IMR-90 (cell line): ENCODE results near the gene CLCN6. TPM values are rescaled to one million over a fixed set of nuclear protein-coding genes. Genes with fewer than 3 reads are reported as not detected.
A peak's percentile ranks its signal among the peaks of the same experiment; 100 is the strongest.

Experiments
- ATAC-seq: fragments of 200-7000 bp; cut with Tn5 transposase; 2 replicates; pipeline ENCODE4 v1.9.1; 2020; ENCODE audit warnings: low read depth, mild to moderate bottlenecking, moderate library complexity
- BruUV-seq: library from RNA; stranded (reverse); fragments of 400-500 nt; replicated peaks from 2 replicates; lab custom pipeline; 2021; lab: Mats Ljungman, UMichigan
- CTCF ChIA-PET: fragments of 300-600 bp; formaldehyde crosslinking; extraction: SDS; loops from one replicate; lab custom pipeline; 2021; ENCODE audit warnings: antibody characterized with exemption; lab: Yijun Ruan, JAX
- POLR2A ChIA-PET: fragments of 300-600 bp; sonication (Branson Sonifier 250); formaldehyde crosslinking; loops from one replicate; lab custom pipeline; 2022; ENCODE audit warnings: antibody characterized with exemption; ENCODE audit not compliant: unreplicated experiment; lab: Charles Lee
- DNase-seq: peaks from one replicate; pipeline ENCODE4 v3.0.0; 2013
- H2AFZ ChIP-seq: replicated peaks from 2 replicates; pipeline ENCODE3; 2013; ENCODE audit warnings: low read length, mild to moderate bottlenecking; ENCODE audit not compliant: poor library complexity
- H2AK5ac ChIP-seq: 2 replicates; pipeline ENCODE4 v1.6.1; 2013; ENCODE audit warnings: low read depth, low read length, inconsistent platforms
- H2AK9ac ChIP-seq: replicated peaks from 2 replicates; pipeline ENCODE3; 2013; ENCODE audit warnings: mild to moderate bottlenecking, low read depth, low read length, moderate library complexity; ENCODE audit not compliant: poor library complexity
- H2BK120ac ChIP-seq: 2 replicates; pipeline ENCODE4 v1.6.1; 2013; ENCODE audit warnings: low read depth, low read length, inconsistent platforms
- H2BK15ac ChIP-seq: 3 replicates; pipeline ENCODE4 v1.6.1; 2013; ENCODE audit warnings: low read depth, low read length, inconsistent platforms
- H2BK20ac ChIP-seq: 2 replicates; pipeline ENCODE4 v1.6.1; 2013; ENCODE audit warnings: low read depth, mild to moderate bottlenecking, inconsistent platforms, low read length, moderate library complexity
- H2BK5ac ChIP-seq: 2 replicates; pipeline ENCODE4 v1.6.1; 2013; ENCODE audit warnings: mild to moderate bottlenecking, low read depth, low read length, inconsistent platforms; ENCODE audit not compliant: poor library complexity, severe bottlenecking
- H3K14ac ChIP-seq: replicated peaks from 2 replicates; pipeline ENCODE4 v1.6.1; 2013; ENCODE audit warnings: low read depth, low read length, inconsistent platforms
- H3K18ac ChIP-seq: 2 replicates; pipeline ENCODE4 v1.6.1; 2013; ENCODE audit warnings: low read depth, low read length, control low read depth
- H3K23ac ChIP-seq: 2 replicates; pipeline ENCODE4 v1.6.1; 2013; ENCODE audit warnings: low read depth, low read length, inconsistent platforms
- H3K27ac ChIP-seq: 2 replicates; pipeline ENCODE4 v1.5.1; 2013; ENCODE audit warnings: mild to moderate bottlenecking, control low read depth, low read length; ENCODE audit not compliant: insufficient read depth
- H3K27me3 ChIP-seq: 2 replicates; pipeline ENCODE4 v1.6.1; 2013; ENCODE audit warnings: low read length; ENCODE audit not compliant: control insufficient read depth, insufficient read depth
- H3K36me3 ChIP-seq: 2 replicates; pipeline ENCODE4 v1.6.1; 2013; ENCODE audit warnings: low read length, mixed read lengths; ENCODE audit not compliant: control insufficient read depth, insufficient read depth
- H3K4ac ChIP-seq: 2 replicates; pipeline ENCODE4 v1.6.1; 2013; ENCODE audit warnings: low read depth, low read length, inconsistent platforms
- H3K4me1 ChIP-seq: 2 replicates; pipeline ENCODE4 v1.6.1; 2013; ENCODE audit warnings: low read length, mixed read lengths; ENCODE audit not compliant: control insufficient read depth, insufficient read depth
- H3K4me2 ChIP-seq: 2 replicates; pipeline ENCODE4 v1.6.1; 2013; ENCODE audit warnings: low read depth, mild to moderate bottlenecking, control low read depth, low read length, moderate library complexity
- H3K4me3 ChIP-seq: 2 replicates; pipeline ENCODE4 v1.5.1; 2013; ENCODE audit warnings: low read depth, mild to moderate bottlenecking, control low read depth, low read length, moderate library complexity; ENCODE audit not compliant: insufficient read depth
- H3K56ac ChIP-seq: 2 replicates; pipeline ENCODE4 v1.6.1; 2013; ENCODE audit warnings: low read length, inconsistent platforms; ENCODE audit not compliant: insufficient read depth; ENCODE audit errors: extremely low read depth
- H3K79me1 ChIP-seq, 2 experiments: 2 replicates each; pipeline ENCODE4 v1.6.1; 2013; ENCODE audit warnings: low read length in 2 of 2, inconsistent platforms in 1 of 2, low read depth in 1 of 2
- H3K9ac ChIP-seq: 2 replicates; pipeline ENCODE4 v1.6.1; 2013; ENCODE audit warnings: low read depth, low read length, control low read depth
- H3K9me1 ChIP-seq: 2 replicates; pipeline ENCODE4 v1.6.1; 2013; ENCODE audit warnings: low read length, inconsistent platforms; ENCODE audit not compliant: insufficient read depth
- H3K9me3 ChIP-seq: 2 replicates; pipeline ENCODE4 v1.6.1; 2013; ENCODE audit warnings: low read length; ENCODE audit not compliant: control insufficient read depth, insufficient read depth
- H4K20me1 ChIP-seq: 2 replicates; pipeline ENCODE4 v1.6.1; 2013; ENCODE audit warnings: low read length, inconsistent platforms; ENCODE audit not compliant: insufficient read depth
- H4K5ac ChIP-seq: 2 replicates; pipeline ENCODE4 v1.6.1; 2013; ENCODE audit warnings: mild to moderate bottlenecking, low read depth, low read length, control low read depth
- H4K8ac ChIP-seq, 2 experiments: 2 replicates each; pipeline ENCODE4 v1.6.1; 2013; ENCODE audit warnings: low read depth in 2 of 2, low read length in 2 of 2, control low read depth in 1 of 2, inconsistent platforms in 1 of 2
- H4K91ac ChIP-seq: 2 replicates; pipeline ENCODE4 v1.6.1; 2013; ENCODE audit warnings: low read depth, low read length, inconsistent platforms; ENCODE audit not compliant: insufficient read depth
- BHLHE40 ChIP-seq: fragments of 150-350 bp; IDR thresholded peaks from 2 replicates; pipeline ENCODE4 v1.6.1; 2016; ENCODE audit warnings: mild to moderate bottlenecking, low read depth, low read length
- POLR2A ChIP-seq: IDR thresholded peaks from 2 replicates; pipeline ENCODE4 v1.6.1; 2012; ENCODE audit warnings: mild to moderate bottlenecking, low read depth, low read length
- SMC3 ChIP-seq: fragments of 150-350 bp; IDR thresholded peaks from 2 replicates; pipeline ENCODE4 v1.6.1; 2016; ENCODE audit warnings: low read depth, mild to moderate bottlenecking, antibody characterized with exemption, low read length, moderate library complexity
- WGBS, 2 experiments: methylation state at CpG; one replicate each; pipeline versions ENCODE4 v1.1.5 to v1.1.7; 2013; ENCODE audit warnings: missing lambda C conversion rate in 2 of 2; ENCODE audit not compliant: insufficient read length in 1 of 2; ENCODE audit errors: extremely low coverage in 2 of 2; 5-methylcytosine and 5-hydroxymethylcytosine counted together
- dilution Hi-C: fragments of 300-500 bp; cut with HindIII; formaldehyde crosslinking; loops from one replicate; pipeline ENCODE4 v1.14.3; 2018; ENCODE audit warnings: low sequenced_read_pairs; ENCODE audit not compliant: unreplicated experiment
- in situ Hi-C: fragments of 300-500 bp; cut with MboI; formaldehyde crosslinking; loops from 3 replicates; pipeline ENCODE4 v1.14.3; 2019; ENCODE audit warnings: low sequenced_read_pairs, inconsistent platforms, mixed read lengths
- intact Hi-C: fragments of 100-400 bp; cut with micrococcal nuclease; formaldehyde crosslinking; loops from 2 replicates; pipeline ENCODE4 v1.10.0; 2022
- polyA plus RNA-seq, 3 experiments: library from polyadenylated mRNA; depleted of rRNA; stranded (reverse); fragments of >200 nt; gene quantifications; 2 replicates each; pipeline ENCODE4 v1.2.3, GENCODE V29; 2012; ENCODE audit warnings: low replicate concordance in 1 of 3
- total RNA-seq: library from RNA; depleted of rRNA; stranded (reverse); fragments of >200 nt; gene quantifications from 2 replicates; pipeline ENCODE4 v1.2.3, GENCODE V29; 2012

Gene CLCN6
- total and polyA plus RNA-seq, 2 of the 4 experiments (the other 2 are of a cell fraction), result 4.1 to 10.6 TPM

GRCh38 chr1:11761285-11761684 lies 44.7 kb upstream of the CLCN6 start:
- H3K4me1 ChIP-seq, result peaks cover 1% of the 10 kb centered on the region; the same call in 1 of the 2 replicates
- H3K27ac ChIP-seq, result no peak overlapping the region
- H3K36me3 ChIP-seq, result no peaks in the 10 kb centered on the region
- in situ Hi-C loops (no loop called here), intact Hi-C loops (no loop called here), dilution Hi-C loops (no loop called here)
- H2BK20ac ChIP-seq, result no peak overlapping the region
- DNase-seq, result no peak
- H3K23ac ChIP-seq, result no peak overlapping the region
- H3K27me3 ChIP-seq, result peaks cover 36% of the 10 kb centered on the region
- H3K9ac ChIP-seq, result no peak overlapping the region
- H3K4me3 ChIP-seq, result no peak overlapping the region
- POLR2A ChIA-PET, result no interaction called here
- no peak for ATAC-seq
- H2BK120ac ChIP-seq, result no peak overlapping the region
- H4K91ac ChIP-seq, result no peak overlapping the region
- no peak overlapping the region for H2BK5ac ChIP-seq
- no peaks in the 10 kb centered on the region for H4K20me1 ChIP-seq
- TF ChIP-seq BHLHE40 (no peak), POLR2A (no peak), SMC3 (no peak)
- no peak overlapping the region for H2AK9ac ChIP-seq
- no peak overlapping the region for H4K5ac ChIP-seq
- no peaks in the 10 kb centered on the region for H3K9me1 ChIP-seq
- no peak overlapping the region for H3K18ac ChIP-seq
- no peaks in the 10 kb centered on the region for H3K79me1 ChIP-seq
- H3K4ac ChIP-seq, result no peak overlapping the region
- H2BK15ac ChIP-seq, result no peak overlapping the region
- H3K9me3 ChIP-seq, result 0 out of 2 replicates have a peak, but pooled peaks cover 2% of the 10 kb centered on the region
- CTCF ChIA-PET, result no interaction called here
- H2AFZ ChIP-seq, result peak overlapping the region; percentile 37
- H3K4me2 ChIP-seq, result no peak overlapping the region
- H3K14ac ChIP-seq, result no peak overlapping the region
- BruUV-seq, result no TSS peak
- no peak overlapping the region for H3K56ac ChIP-seq
- H4K8ac ChIP-seq, result no peak overlapping the region
- 82% methylated on average over 2 of the region's 6 CpGs; no CpG with 5 or more reads in 1 of the 2 experiments for WGBS, 2 experiments
- no peak overlapping the region for H2AK5ac ChIP-seq
